Inflammatory macrophage (primary cell): ENCODE data around the gene RASAL2.
A peak's percentile ranks its signal among the peaks of the same experiment; 100 is the strongest.

ENCODE experiments used
- DNase-seq, 2 donors: peaks; one replicate each; pipeline ENCODE4 v3.0.0-alpha.2; 2020 to 2022

RASAL2 gene

DNA sequence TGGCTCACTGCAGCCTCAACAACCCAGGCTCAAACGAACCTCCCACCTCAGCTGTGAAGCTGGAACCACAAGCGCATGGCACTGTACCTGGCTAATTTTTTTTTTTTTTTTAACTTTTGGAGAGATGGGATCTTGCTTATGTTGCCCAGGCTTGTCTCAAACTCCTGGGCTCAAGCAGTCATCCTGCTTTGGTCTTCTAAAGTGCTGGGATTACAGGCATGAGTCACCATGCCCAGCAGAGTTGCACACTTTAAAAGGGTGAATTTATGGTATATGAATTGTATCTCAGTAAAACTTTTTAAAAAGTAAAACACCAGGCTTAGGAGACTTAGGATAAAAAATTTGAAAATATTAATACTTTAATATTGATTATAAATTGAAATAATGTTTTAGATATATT lies 303.8 kb downstream of the RASAL2 start:
- no peak for DNase-seq

GRCh38 chr1:178399177-178399728 lies 305.3 kb downstream of the RASAL2 start:
- DNase-seq, result no peak

DNA sequence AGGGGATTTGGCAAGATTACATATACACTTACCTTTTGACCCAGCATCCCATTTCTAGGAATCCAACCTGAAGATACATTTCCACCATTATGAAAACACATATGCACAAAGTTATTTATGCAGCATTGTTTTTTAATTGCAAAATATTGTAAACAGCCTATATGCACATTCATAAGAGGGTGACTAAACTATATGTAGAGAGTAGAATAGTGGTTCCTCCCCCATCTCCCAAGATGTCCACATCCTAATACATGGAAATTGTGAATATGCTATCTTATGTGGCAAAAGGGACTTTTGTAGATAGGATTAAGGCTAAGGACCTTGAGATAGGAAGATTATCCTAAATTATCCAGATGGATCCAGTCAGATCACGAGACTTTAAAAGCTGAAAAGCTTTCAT lies 311.2 kb downstream of the RASAL2 start:
- DNase-seq, result no peak

GRCh38 chr1:178407215-178407614 lies 313.3 kb downstream of the RASAL2 start:
- no peak for DNase-seq

- no peak for DNase-seq
Observed at GRCh38 chr1:178407655-178408054, 313.8 kb downstream of the RASAL2 start.

- DNase-seq, result peak; percentile 70 to 84
Observed at GRCh38 chr1:178408871-178409270, 315.0 kb downstream of the RASAL2 start.

DNA sequence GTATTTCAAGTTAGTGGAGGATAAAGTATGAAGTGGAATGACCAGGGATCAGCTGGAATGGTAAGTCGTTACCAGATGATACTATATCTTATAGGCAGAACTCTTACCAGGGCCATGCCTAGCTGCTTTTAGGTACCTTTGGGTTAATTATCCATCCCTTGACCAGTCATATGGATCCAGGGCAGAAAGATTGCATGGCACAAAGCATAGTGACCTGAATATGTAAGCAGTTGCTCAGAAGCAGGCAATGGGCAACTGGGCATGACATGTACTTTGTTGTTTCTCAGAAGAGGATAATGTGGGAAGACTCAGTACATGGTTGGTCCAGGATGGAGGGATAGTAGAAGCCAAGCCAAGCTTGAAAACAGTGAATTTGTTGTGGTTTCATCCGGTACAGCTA lies 315.6 kb downstream of the RASAL2 start:
- no peak for DNase-seq

DNA sequence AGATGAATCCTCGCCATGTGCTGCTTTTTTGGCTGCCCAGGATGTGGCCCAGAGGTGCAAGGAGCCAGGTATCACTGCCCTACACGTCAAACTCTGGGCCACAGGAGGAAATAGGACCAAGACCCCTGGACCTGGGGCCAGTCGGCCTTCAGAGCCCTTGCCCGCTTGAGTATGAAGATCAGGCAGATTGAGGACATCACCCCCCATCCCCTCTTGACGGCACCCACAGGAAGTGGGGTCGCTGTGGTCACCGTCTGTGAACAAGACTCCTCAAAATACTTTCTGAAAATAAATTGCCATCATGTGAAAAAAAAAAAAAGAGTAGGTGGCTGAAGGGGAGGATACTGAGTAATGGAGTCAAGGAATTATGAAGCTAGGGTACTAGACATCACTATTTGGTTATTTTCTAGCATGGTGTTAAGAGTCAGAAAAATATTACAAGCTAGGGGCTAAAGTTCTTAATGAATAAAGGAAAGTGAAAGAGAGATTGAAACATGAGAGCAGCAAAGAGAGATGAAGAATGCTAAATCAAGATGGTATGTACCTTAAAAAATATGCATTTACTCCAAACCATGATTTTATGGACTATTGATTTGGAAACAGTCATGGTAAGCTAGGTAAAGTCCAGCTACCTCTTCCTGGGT lies 318.0 kb downstream of the RASAL2 start:
- no peak for DNase-seq

GRCh38 chr1:178412400-178412770 lies 318.5 kb downstream of the RASAL2 start:
- no peak for DNase-seq

DNA sequence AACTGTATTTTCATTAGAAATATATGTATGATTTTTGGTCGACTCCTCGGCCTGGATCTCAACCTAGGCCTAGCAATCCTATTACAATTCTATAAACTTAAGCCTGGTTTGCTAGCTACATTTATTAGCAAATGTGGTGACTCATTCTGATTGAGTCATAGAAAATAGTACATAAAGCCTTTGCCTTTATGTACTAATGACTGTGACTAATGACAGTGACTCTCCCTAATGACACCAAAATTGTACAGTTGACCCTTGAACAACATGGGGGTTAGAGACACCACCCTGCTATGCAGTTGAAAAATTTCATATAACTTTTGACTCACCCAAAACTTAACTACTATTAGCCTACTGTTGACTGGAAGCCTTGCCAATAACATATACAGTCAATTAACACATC lies 324.0 kb downstream of the RASAL2 start:
- DNase-seq, result peak; percentile 42 to 69

DNA sequence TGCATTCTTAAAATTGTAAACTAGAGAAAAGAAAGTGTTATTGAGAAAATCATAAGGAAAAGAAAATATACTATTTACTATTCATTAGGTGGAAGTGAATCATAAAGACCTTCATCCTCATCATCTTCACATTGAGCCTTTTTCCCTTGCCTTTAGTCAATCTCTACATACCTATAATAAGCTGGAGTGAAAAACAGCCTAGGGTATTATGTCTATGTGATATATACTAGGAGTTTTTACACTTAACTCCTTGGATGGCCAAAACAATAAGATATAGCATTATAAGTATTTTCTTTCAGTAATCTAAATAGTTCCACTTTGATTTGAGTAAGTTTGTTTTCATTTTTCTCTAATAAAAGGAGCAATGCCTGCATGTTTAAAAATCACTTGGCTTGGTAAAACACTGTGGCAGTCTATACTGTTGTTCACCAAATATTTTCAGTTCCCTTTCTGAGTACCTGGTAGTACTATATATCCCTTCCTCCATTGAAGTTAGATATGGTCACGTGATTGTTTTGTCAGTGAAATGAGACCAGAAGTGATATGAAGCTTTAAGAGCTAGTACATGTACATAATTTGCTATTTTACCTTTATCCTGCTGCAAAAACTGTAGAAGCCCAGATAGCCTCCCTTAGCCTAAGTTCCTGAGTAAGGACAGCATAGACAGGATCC lies 324.5 kb downstream of the RASAL2 start:
- DNase-seq, result no peak

DNA sequence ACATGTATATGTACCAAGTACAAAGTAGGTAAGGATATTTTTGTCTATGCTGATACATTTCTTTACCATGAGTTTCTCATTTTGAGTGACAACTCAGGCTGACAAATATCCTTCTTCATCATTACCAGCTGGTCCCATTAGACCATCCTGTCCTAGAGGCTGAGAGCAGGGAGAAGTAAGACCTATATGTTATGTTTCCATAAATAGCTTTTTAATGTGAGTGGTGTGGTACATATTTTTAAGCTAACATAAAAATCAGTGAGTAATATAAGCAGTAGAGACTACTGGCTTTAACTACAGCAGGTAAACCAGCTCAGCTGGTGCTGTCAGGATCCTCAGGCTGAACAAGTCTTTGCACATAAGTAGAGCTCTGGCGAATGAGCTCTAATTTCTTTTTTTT lies 340.5 kb downstream of the RASAL2 start:
- DNase-seq, result no peak

- no peak for DNase-seq
Observed at GRCh38 chr1:178434899-178435435, 341.1 kb downstream of the RASAL2 start.

GRCh38 chr1:178436899-178437298 lies 343.0 kb downstream of the RASAL2 start:
- no peak for DNase-seq

GRCh38 chr1:178438432-178438831 lies 344.5 kb downstream of the RASAL2 start:
- no peak for DNase-seq

GRCh38 chr1:178442925-178443324 lies 349.0 kb downstream of the RASAL2 start:
- no peak for DNase-seq

GRCh38 chr1:178450871-178451270 lies 357.0 kb downstream of the RASAL2 start:
- no peak for DNase-seq

GRCh38 chr1:178451529-178451928 lies 357.6 kb downstream of the RASAL2 start:
- DNase-seq, result no peak

DNA sequence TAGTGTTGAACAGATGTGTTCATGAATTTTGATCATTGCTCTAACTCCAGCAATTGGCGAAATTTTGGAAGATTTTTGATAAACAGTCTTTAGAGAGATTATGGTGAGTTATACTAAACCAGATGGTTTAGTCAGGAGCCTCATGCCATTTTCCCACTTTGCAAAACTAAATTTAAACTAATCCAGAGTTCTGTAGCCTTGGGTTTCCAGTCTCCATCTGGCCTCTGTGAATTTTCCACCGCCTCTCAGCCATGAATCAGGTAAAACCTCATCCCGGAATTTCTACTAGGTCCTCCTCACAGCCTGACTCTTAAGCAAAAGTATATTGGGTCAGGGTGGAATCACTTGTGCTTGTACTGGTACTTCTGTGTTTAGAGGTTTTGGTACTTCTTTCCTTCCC lies 358.1 kb downstream of the RASAL2 start:
- no peak for DNase-seq

- no peak for DNase-seq
Observed at GRCh38 chr1:178456472-178456871, 362.6 kb downstream of the RASAL2 start.

DNA sequence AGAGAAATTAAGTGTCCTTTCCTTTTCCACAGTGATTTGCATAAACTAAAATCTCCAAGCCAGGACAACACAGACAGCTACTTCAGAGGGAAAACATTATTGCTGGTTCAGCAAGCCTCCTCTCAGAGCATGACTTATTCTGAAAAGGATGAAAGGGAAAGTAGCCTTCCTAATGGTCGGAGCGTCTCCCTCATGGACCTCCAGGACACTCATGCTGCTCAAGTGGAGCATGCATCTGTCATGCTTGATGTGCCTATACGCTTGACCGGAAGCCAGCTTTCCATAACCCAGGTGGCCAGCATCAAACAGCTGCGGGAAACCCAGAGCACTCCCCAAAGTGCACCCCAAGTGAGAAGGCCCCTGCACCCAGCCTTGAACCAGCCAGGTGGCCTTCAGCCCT lies 363.7 kb downstream of the RASAL2 start:
- DNase-seq, result no peak

GRCh38 chr1:178458203-178458602 lies 364.3 kb downstream of the RASAL2 start:
- DNase-seq, result no peak

DNA sequence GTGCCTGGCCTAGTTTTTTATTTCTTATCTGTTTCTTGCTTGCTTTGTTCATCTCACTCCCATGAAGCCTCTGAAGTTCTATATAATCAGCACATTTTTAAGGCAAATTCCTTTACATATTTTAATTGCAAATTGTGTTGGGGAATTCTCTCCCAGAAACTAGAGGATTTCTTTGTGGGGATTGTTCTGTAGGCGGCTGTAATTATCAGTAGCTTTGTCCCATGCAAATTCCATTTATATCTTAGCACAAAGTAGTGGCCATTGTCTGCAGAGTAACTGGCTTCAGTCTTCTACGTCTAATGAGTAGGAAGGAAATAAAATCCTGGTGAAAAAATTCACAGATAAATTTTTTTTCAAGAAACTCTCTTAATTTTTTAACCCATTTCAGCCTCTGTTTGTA lies 367.2 kb downstream of the RASAL2 start:
- DNase-seq, result no peak

GRCh38 chr1:178461701-178462100 lies 367.8 kb downstream of the RASAL2 start:
- DNase-seq, result no peak
